ENCODE measurements around the gene PPFIBP1. TPM values are rescaled to one million over a fixed set of nuclear protein-coding genes. Genes with fewer than 3 reads are reported as not detected.
"Not testable (repeated sequence)": the region's sequence is repeated elsewhere in the genome, so short reads cannot be mapped to it uniquely, and the experiment has no call there.

Gene PPFIBP1
- total and polyA plus RNA-seq, 2 donors (not counting 1 experiment from before 2014, with no cell fraction given): 3.3 to 15.0 TPM

GRCh38 chr12:27642361-27642760, 118.4 kb downstream of the PPFIBP1 start:
- H3K9ac ChIP-seq (ENCODE audit: low read length); H3K4me2 ChIP-seq (replicated peaks; ENCODE audit: low read depth, low read length, poor library complexity, severe bottlenecking); H3K4me3 ChIP-seq (ENCODE audit: control extremely low read depth in 1 of 5, extremely low read depth in 1 of 5, insufficient read depth in 1 of 5, low read depth in 2 of 5, low read length in 4 of 5); H3K27ac ChIP-seq (ENCODE audit: low read length in 2 of 2); H4K20me1 ChIP-seq (ENCODE audit: control insufficient read depth, insufficient read depth, low read length, poor library complexity, severe bottlenecking); POLR2A ChIA-PET; H3K4me1 Mint-ChIP-seq; H3K9me3 Mint-ChIP-seq (ENCODE audit: insufficient read depth); H3K4me3 Mint-ChIP-seq; H3K9me3 ChIP-seq (ENCODE audit: control extremely low read depth in 1 of 3, control insufficient read depth in 2 of 3, insufficient read depth in 1 of 3, low read length in 2 of 3); H3K27me3 Mint-ChIP-seq; H3K4me1 ChIP-seq (ENCODE audit: control insufficient read depth in 2 of 2, insufficient read depth in 2 of 2, low read length in 2 of 2); H2AFZ ChIP-seq (ENCODE audit: insufficient read depth, low read depth, low read length, poor library complexity, severe bottlenecking); intact Hi-C loops (cut with micrococcal nuclease); H3K36me3 ChIP-seq (replicated peaks in 1 of 2; ENCODE audit: control extremely low read depth in 1 of 2, control insufficient read depth in 1 of 2, extremely low read depth in 1 of 2, insufficient read depth in 2 of 2, low read length in 1 of 2); DNase-seq; H3K27me3 ChIP-seq (replicated peaks in 1 of 4; ENCODE audit: control extremely low read depth in 1 of 4, control insufficient read depth in 3 of 4, insufficient read depth in 4 of 4, low read length in 3 of 4); H3K79me2 ChIP-seq (ENCODE audit: control insufficient read depth, insufficient read depth, low read length); ATAC-seq (ENCODE audit: low read depth); H3K27ac Mint-ChIP-seq: not testable (repeated sequence)
- CTCF ChIA-PET: interaction anchor here (1.3 kb wide), 1 partner anchor 10 kb away, joined by 3 read pairs; no protein-coding TSS in a partner anchor
- WGBS (ENCODE audit: insufficient coverage): 90% methylated on average over 1 of the region's 4 CpGs

GRCh38 chr12:27642892-27643291, 118.9 kb downstream of the PPFIBP1 start:
- H3K4me3 Mint-ChIP-seq; H3K27me3 Mint-ChIP-seq; H4K20me1 ChIP-seq (ENCODE audit: control insufficient read depth, insufficient read depth, low read length, poor library complexity, severe bottlenecking); H3K36me3 ChIP-seq (replicated peaks in 1 of 2; ENCODE audit: control extremely low read depth in 1 of 2, control insufficient read depth in 1 of 2, extremely low read depth in 1 of 2, insufficient read depth in 2 of 2, low read length in 1 of 2); H3K9me3 ChIP-seq (ENCODE audit: control extremely low read depth in 1 of 3, control insufficient read depth in 2 of 3, insufficient read depth in 1 of 3, low read length in 2 of 3); H3K27ac Mint-ChIP-seq; H3K9ac ChIP-seq (ENCODE audit: low read length); H3K27ac ChIP-seq (ENCODE audit: low read length in 2 of 2); H3K4me1 ChIP-seq (ENCODE audit: control insufficient read depth in 2 of 2, insufficient read depth in 2 of 2, low read length in 2 of 2); CTCF ChIA-PET; DNase-seq; H2AFZ ChIP-seq (ENCODE audit: insufficient read depth, low read depth, low read length, poor library complexity, severe bottlenecking); intact Hi-C loops (cut with micrococcal nuclease); POLR2A ChIA-PET; H3K79me2 ChIP-seq (ENCODE audit: control insufficient read depth, insufficient read depth, low read length); H3K9me3 Mint-ChIP-seq (ENCODE audit: insufficient read depth); H3K27me3 ChIP-seq (replicated peaks in 1 of 4; ENCODE audit: control extremely low read depth in 1 of 4, control insufficient read depth in 3 of 4, insufficient read depth in 4 of 4, low read length in 3 of 4); H3K4me2 ChIP-seq (replicated peaks; ENCODE audit: low read depth, low read length, poor library complexity, severe bottlenecking); ATAC-seq (ENCODE audit: low read depth); H3K4me3 ChIP-seq (ENCODE audit: control extremely low read depth in 1 of 5, extremely low read depth in 1 of 5, insufficient read depth in 1 of 5, low read depth in 2 of 5, low read length in 4 of 5); H3K4me1 Mint-ChIP-seq: not testable (repeated sequence)
- no CpG with 5 or more reads among the region's 7 CpGs for WGBS (ENCODE audit: insufficient coverage)
